ENCODE data around the gene MIER2. TPM values are rescaled to one million over a fixed set of nuclear protein-coding genes. Genes with fewer than 3 reads are reported as not detected.
"Not testable (repeated sequence)": the region's sequence is repeated elsewhere in the genome, so short reads cannot be mapped to it uniquely, and the experiment has no call there.

Gene MIER2
- total RNA-seq, 1 experiment from 2014 or later, result 5.1 TPM

GRCh38 chr19:359653-359925 lies 15.0 kb upstream of the MIER2 start:
- no peak for DNase-seq (ENCODE audit: low spot score)

GRCh38 chr19:355536-355935 lies 10.9 kb upstream of the MIER2 start:
- not testable (repeated sequence) for DNase-seq (ENCODE audit: low spot score)

GRCh38 chr19:355134-355533 lies 10.5 kb upstream of the MIER2 start:
- no peak for DNase-seq (ENCODE audit: low spot score)

GRCh38 chr19:351976-352625 lies 7.5 kb upstream of the MIER2 start:
- no peak for DNase-seq (ENCODE audit: low spot score)

- no peak for DNase-seq (ENCODE audit: low spot score)
Observed at GRCh38 chr19:347946-348861, 3.6 kb upstream of the MIER2 start.

- DNase-seq (ENCODE audit: low spot score), result no peak
Observed at GRCh38 chr19:345320-345879, 804 bp upstream of the MIER2 start.

- no peak for DNase-seq (ENCODE audit: low spot score)
Observed at GRCh38 chr19:343941-344624, 513 bp downstream of the MIER2 start.

GRCh38 chr19:343451-343931 lies 1.1 kb downstream of the MIER2 start:
- DNase-seq (ENCODE audit: low spot score), result no peak

GRCh38 chr19:342801-343421 lies 1.7 kb downstream of the MIER2 start:
- DNase-seq (ENCODE audit: low spot score), result peak; percentile 71

- DNase-seq (ENCODE audit: low spot score), result no peak
Observed at GRCh38 chr19:342128-342455, 2.5 kb downstream of the MIER2 start.

GRCh38 chr19:341386-342127 lies 3.0 kb downstream of the MIER2 start:
- no peak for DNase-seq (ENCODE audit: low spot score)

- no peak for DNase-seq (ENCODE audit: low spot score)
Observed at GRCh38 chr19:340620-341385, 3.8 kb downstream of the MIER2 start.

- DNase-seq (ENCODE audit: low spot score), result no peak
Observed at GRCh38 chr19:339262-339887, 5.2 kb downstream of the MIER2 start.

GRCh38 chr19:338421-338820 lies 6.2 kb downstream of the MIER2 start:
- DNase-seq (ENCODE audit: low spot score), result no peak

GRCh38 chr19:336067-336614 lies 8.5 kb downstream of the MIER2 start:
- DNase-seq (ENCODE audit: low spot score), result no peak

GRCh38 chr19:335486-336066 lies 9.0 kb downstream of the MIER2 start:
- DNase-seq (ENCODE audit: low spot score), result no peak

GRCh38 chr19:335072-335471 lies 9.5 kb downstream of the MIER2 start:
- no peak for DNase-seq (ENCODE audit: low spot score)

GRCh38 chr19:334296-335071 lies 10.1 kb downstream of the MIER2 start:
- DNase-seq (ENCODE audit: low spot score), result no peak

GRCh38 chr19:330503-330902 lies 14.1 kb downstream of the MIER2 start:
- DNase-seq (ENCODE audit: low spot score), result no peak
